HCT116 (cell line): ENCODE measurements around the gene ENTPD5. TPM values are rescaled to one million over a fixed set of nuclear protein-coding genes. Genes with fewer than 3 reads are reported as not detected.

Experiments
- ATAC-seq: fragments of 200-7000 bp; cut with Tn5 transposase; 2 replicates; pipeline ENCODE4 v1.9.1; 2020; ENCODE audit warnings: mild to moderate bottlenecking, moderate library complexity
- BruUV-seq: library from RNA; stranded (reverse); fragments of 400-500 nt; replicated peaks from 2 replicates; lab custom pipeline; 2021; lab: Mats Ljungman, UMichigan
- CTCF ChIA-PET: fragments of 300-600 bp; sonication (Branson Sonifier 250); formaldehyde crosslinking; loops from one replicate; lab custom pipeline; 2021; ENCODE audit warnings: antibody characterized with exemption; lab: Charles Lee
- POLR2A ChIA-PET: fragments of 300-600, 350-600 bp; sonication (Branson Sonifier 250); formaldehyde crosslinking; loops from one replicate; lab custom pipeline; 2021; ENCODE audit warnings: antibody characterized with exemption; lab: Charles Lee
- RAD21 ChIA-PET, 2 experiments: fragments of 300-600 bp; sonication (Branson Sonifier 250); formaldehyde crosslinking; loops; one replicate each; lab custom pipeline; 2023; ENCODE audit warnings: low total read pairs in 2 of 2; ENCODE audit not compliant: uncharacterized antibody in 2 of 2, unreplicated experiment in 2 of 2, low non-redundant PET in 1 of 2; lab: Charles Lee
- DNase-seq: peaks from one replicate; pipeline ENCODE4 v3.0.0-alpha.2; 2010; ENCODE audit warnings: low read depth, low spot score
- H2AFZ ChIP-seq: fragments of 200-600 bp; shearing (Covaris generic), sonication (generic); 2 replicates; pipeline ENCODE4 v1.6.1; 2017; ENCODE audit warnings: low read depth, mixed run types, mixed read lengths, antibody characterized with exemption, low read length; ENCODE audit not compliant: poor library complexity, severe bottlenecking
- H3K27ac ChIP-seq: 2 replicates; pipeline ENCODE4 v1.5.1; 2012; ENCODE audit warnings: low read depth, low read length
- H3K27me3 ChIP-seq: fragments of 200-600 bp; sonication (generic); 2 replicates; pipeline ENCODE4 v1.6.1; 2016; ENCODE audit warnings: mixed run types, low read length, mixed read lengths; ENCODE audit not compliant: insufficient read depth
- H3K36me3 ChIP-seq, 2 experiments: fragments of 200-500 bp in 1 of 2; fragments of 200-600 bp in 1 of 2; sonication (Bioruptor generic) in 1 of 2; sonication (generic) in 1 of 2; 2 replicates each; pipeline versions ENCODE4 v1.5.1 to v1.6.1; 2014 to 2016; ENCODE audit warnings: low read length in 2 of 2, inconsistent platforms in 1 of 2, mixed read lengths in 1 of 2, mixed run types in 1 of 2; ENCODE audit not compliant: insufficient read depth in 2 of 2, control insufficient read depth in 1 of 2
- H3K4me1 ChIP-seq, 2 experiments: fragments of 200-600 bp in 1 of 2; sonication (generic) in 1 of 2; 2 replicates each; pipeline versions ENCODE4 v1.5.1 to v1.6.1; 2012 to 2017; ENCODE audit warnings: low read length in 2 of 2, inconsistent platforms in 1 of 2, mild to moderate bottlenecking in 1 of 2, mixed read lengths in 1 of 2, mixed run types in 1 of 2, moderate library complexity in 1 of 2; ENCODE audit not compliant: insufficient read depth in 2 of 2, control insufficient read depth in 1 of 2
- H3K4me2 ChIP-seq: fragments of 200-600 bp; sonication (generic); 2 replicates; pipeline ENCODE4 v1.6.1; 2017; ENCODE audit warnings: mixed run types, low read length, mixed read lengths
- H3K4me3 ChIP-seq, 2 experiments: fragments of 200-600 bp in 1 of 2; sonication (generic) in 1 of 2; replicated peaks in 1 of 2; 2 replicates each; pipeline ENCODE4 v1.5.1; 2011 to 2016; ENCODE audit warnings: low read length in 2 of 2, control low read depth in 1 of 2, low read depth in 1 of 2, mild to moderate bottlenecking in 1 of 2, mixed read lengths in 1 of 2, mixed run types in 1 of 2
- H3K79me2 ChIP-seq: fragments of 200-600 bp; sonication (generic); 2 replicates; pipeline ENCODE4 v1.6.1; 2017; ENCODE audit warnings: mild to moderate bottlenecking, mixed run types, low read length, moderate library complexity, mixed read lengths; ENCODE audit not compliant: insufficient read depth
- H3K9ac ChIP-seq: fragments of 200-600 bp; sonication (generic); 2 replicates; pipeline ENCODE4 v1.6.1; 2016; ENCODE audit warnings: low read length, mixed read lengths
- H3K9me2 ChIP-seq: fragments of 200-600 bp; sonication (generic), shearing (Covaris generic); 2 replicates; pipeline ENCODE4 v1.6.1; 2017; ENCODE audit warnings: mixed run types, mild to moderate bottlenecking, moderate library complexity; ENCODE audit not compliant: insufficient read depth
- H3K9me3 ChIP-seq, 2 experiments: fragments of 200-500 bp in 1 of 2; fragments of 200-600 bp in 1 of 2; sonication (Bioruptor generic) in 1 of 2; sonication (generic) in 1 of 2; 2 replicates each; pipeline ENCODE4 v1.6.1; 2014 to 2017; ENCODE audit warnings: low read length in 2 of 2, mixed read lengths in 2 of 2, inconsistent platforms in 1 of 2, low read depth in 1 of 2, mild to moderate bottlenecking in 1 of 2, mixed run types in 1 of 2, moderate library complexity in 1 of 2; ENCODE audit not compliant: control insufficient read depth in 1 of 2, insufficient read depth in 1 of 2
- H4K20me1 ChIP-seq: fragments of 200-600 bp; sonication (generic), shearing (Covaris generic); 2 replicates; pipeline ENCODE4 v1.6.1; 2017; ENCODE audit warnings: mixed run types, mild to moderate bottlenecking, moderate library complexity; ENCODE audit not compliant: insufficient read depth
- CEBPB ChIP-seq: IDR thresholded peaks from 2 replicates; pipeline ENCODE4 v1.6.1; 2012; ENCODE audit warnings: low read depth
- EGR1 ChIP-seq: IDR thresholded peaks from 2 replicates; pipeline ENCODE4 v1.6.1; 2012; ENCODE audit warnings: low read depth
- POLR2A ChIP-seq: IDR thresholded peaks from 2 replicates; pipeline ENCODE4 v1.7.0; 2011; ENCODE audit warnings: borderline replicate concordance; ENCODE audit not compliant: insufficient read depth, insufficient read length; ENCODE audit errors: extremely low read depth
- REST ChIP-seq: IDR thresholded peaks from 2 replicates; pipeline ENCODE4 v1.6.1; 2012; ENCODE audit warnings: low read depth
- SRF ChIP-seq: IDR thresholded peaks from 2 replicates; pipeline ENCODE4 v1.6.1; 2012; ENCODE audit warnings: low read depth
- TCF7L2 ChIP-seq: IDR thresholded peaks from 2 replicates; pipeline ENCODE4 v1.7.0; 2011; ENCODE audit warnings: borderline replicate concordance, inconsistent platforms; ENCODE audit not compliant: insufficient read depth, insufficient read length; ENCODE audit errors: extremely low read depth
- ZNF274 ChIP-seq: fragments of 200-500 bp; sonication (Bioruptor generic); IDR thresholded peaks from 2 replicates; pipeline ENCODE4 v1.6.1; 2014; ENCODE audit warnings: mild to moderate bottlenecking, low read depth, low read length, inconsistent platforms
- intact Hi-C: fragments of 100-400 bp; cut with micrococcal nuclease; formaldehyde crosslinking; loops from 2 replicates; pipeline ENCODE4 v1.10.0; 2022
- total RNA-seq: library from RNA; stranded (reverse); gene quantifications from one replicate; pipeline ENCODE4 v1.2.1, GENCODE V29; 2021; ENCODE audit not compliant: unreplicated experiment
- TF ChIP-seq, protein P1 (sequence below): IDR thresholded peaks from 2 replicates; pipeline ENCODE4 v1.6.1; 2011; ENCODE audit warnings: mild to moderate bottlenecking, low read length, moderate library complexity; ENCODE audit not compliant: insufficient replicate concordance; ENCODE audit errors: extremely low read depth
- TF ChIP-seq, protein P2 (sequence below): IDR thresholded peaks from 2 replicates; pipeline ENCODE4 v1.6.1; 2012

Gene ENTPD5
- total RNA-seq, 1 experiment from 2014 or later, result 14.4 TPM

- intact Hi-C loops, result no loop called here
- CTCF ChIA-PET, result no interaction called here
- RAD21 ChIA-PET, result no interaction called here
- Histone ChIP-seq H3K36me3 (peaks cover 0 to 5% of the 10 kb centered on the region in 2 experiments; a peak in 1 of 4 replicates), H3K4me2 (no peak overlapping the region), H3K4me1 (no peaks in the 10 kb centered on the region), H3K9me2 (no peaks in the 10 kb centered on the region), H3K9me3 (no peaks in the 10 kb centered on the region), H4K20me1 (no peaks in the 10 kb centered on the region), H3K27me3 (no peaks in the 10 kb centered on the region), H3K4me3 (no peak overlapping the region), H2AFZ (no peak overlapping the region), H3K79me2 (no peaks in the 10 kb centered on the region), H3K9ac (no peak overlapping the region), H3K27ac (no peak overlapping the region)
- TF ChIP-seq POLR2A, result no peak
- no peak for TF ChIP-seq ZNF274
- TF ChIP-seq, protein P1, sequence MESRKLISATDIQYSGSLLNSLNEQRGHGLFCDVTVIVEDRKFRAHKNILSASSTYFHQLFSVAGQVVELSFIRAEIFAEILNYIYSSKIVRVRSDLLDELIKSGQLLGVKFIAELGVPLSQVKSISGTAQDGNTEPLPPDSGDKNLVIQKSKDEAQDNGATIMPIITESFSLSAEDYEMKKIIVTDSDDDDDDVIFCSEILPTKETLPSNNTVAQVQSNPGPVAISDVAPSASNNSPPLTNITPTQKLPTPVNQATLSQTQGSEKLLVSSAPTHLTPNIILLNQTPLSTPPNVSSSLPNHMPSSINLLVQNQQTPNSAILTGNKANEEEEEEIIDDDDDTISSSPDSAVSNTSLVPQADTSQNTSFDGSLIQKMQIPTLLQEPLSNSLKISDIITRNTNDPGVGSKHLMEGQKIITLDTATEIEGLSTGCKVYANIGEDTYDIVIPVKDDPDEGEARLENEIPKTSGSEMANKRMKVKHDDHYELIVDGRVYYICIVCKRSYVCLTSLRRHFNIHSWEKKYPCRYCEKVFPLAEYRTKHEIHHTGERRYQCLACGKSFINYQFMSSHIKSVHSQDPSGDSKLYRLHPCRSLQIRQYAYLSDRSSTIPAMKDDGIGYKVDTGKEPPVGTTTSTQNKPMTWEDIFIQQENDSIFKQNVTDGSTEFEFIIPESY, result no peak
- no peak for TF ChIP-seq REST
- no peak for TF ChIP-seq CEBPB
- no peak for TF ChIP-seq SRF
- TF ChIP-seq, protein P2, sequence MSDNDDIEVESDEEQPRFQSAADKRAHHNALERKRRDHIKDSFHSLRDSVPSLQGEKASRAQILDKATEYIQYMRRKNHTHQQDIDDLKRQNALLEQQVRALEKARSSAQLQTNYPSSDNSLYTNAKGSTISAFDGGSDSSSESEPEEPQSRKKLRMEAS, result no peak
- TF ChIP-seq EGR1, result no peak
- no peak for TF ChIP-seq TCF7L2
- DNase-seq (no peak), ATAC-seq (no peak)
- POLR2A ChIA-PET, result no interaction called here
- BruUV-seq, result no TSS peak
Measured at GRCh38 chr14:73973497-73973896, 45.6 kb downstream of the ENTPD5 start.
